ENCODE data around the gene LHX3.

LHX3 gene

DNA sequence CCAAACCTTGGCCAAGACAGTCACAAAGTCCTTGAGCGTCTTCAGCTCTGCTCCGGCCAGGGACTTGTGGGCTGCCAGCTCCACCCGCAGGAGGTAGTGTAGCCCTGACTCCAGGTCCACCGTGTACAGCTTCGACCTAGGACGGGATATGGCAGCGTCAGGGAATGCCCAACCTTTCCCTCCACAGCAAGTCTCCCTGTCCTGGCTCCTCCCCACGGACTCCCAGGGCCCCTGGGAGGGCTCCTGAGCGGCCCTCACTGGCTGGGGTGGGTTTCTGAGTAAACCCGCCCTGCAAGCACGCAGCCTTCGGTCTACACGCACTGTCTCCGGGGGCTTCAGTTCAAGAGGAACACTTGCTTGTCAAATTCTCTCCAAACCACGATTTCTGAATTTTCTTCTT is 13.7 kb upstream of the LHX3 start:
- no peak overlapping the region for H3K4me3 ChIP-seq (ENCODE audit: low read depth, low read length)
- DNase-seq (ENCODE audit: low read depth, low spot score) = no peak
- POLR2A ChIA-PET = no interaction called here
- CTCF ChIA-PET = interaction anchor here (1.3 to 4.8 kb wide), 3 partner anchors 8 to 48 kb away, joined by 7 to 66 read pairs (median 10); no protein-coding TSS in a partner anchor
- TF ChIP-seq, protein P1, sequence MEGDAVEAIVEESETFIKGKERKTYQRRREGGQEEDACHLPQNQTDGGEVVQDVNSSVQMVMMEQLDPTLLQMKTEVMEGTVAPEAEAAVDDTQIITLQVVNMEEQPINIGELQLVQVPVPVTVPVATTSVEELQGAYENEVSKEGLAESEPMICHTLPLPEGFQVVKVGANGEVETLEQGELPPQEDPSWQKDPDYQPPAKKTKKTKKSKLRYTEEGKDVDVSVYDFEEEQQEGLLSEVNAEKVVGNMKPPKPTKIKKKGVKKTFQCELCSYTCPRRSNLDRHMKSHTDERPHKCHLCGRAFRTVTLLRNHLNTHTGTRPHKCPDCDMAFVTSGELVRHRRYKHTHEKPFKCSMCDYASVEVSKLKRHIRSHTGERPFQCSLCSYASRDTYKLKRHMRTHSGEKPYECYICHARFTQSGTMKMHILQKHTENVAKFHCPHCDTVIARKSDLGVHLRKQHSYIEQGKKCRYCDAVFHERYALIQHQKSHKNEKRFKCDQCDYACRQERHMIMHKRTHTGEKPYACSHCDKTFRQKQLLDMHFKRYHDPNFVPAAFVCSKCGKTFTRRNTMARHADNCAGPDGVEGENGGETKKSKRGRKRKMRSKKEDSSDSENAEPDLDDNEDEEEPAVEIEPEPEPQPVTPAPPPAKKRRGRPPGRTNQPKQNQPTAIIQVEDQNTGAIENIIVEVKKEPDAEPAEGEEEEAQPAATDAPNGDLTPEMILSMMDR (IDR thresholded peaks at IDR 0.05; ENCODE audit: insufficient read depth, low read length, missing control alignments) = no peak

DNA sequence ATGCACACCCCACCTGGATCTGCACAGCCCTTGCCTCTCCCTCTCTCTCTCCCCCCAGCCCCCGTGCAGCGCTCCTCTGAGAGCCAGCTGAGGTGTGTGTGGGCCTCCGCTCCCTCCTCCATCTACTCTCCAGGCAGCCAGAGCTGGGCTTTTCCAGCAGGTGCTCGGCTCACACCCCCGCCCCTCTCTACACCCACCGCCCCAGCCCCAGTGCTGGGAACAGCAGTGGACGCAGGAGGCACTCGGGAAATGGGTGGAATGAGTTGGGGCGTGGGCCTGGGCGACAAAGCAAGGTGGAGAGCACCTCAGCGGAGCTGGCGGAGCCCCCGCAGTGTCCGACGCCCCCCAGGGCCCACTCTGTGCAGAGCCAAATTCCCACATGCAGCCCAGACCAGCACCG is 13.3 kb upstream of the LHX3 start:
- TF ChIP-seq, protein P1 (IDR thresholded peaks at IDR 0.05; ENCODE audit: insufficient read depth, low read length, missing control alignments) = no peak
- ChIA-PET POLR2A (no interaction called here), CTCF (interaction anchor here (1.2 to 4.8 kb wide), 4 partner anchors 9 to 94 kb away, joined by 4 to 66 read pairs (median 6); no protein-coding TSS in a partner anchor)
- DNase-seq (ENCODE audit: low read depth, low spot score) = no peak
- no peak overlapping the region for H3K4me3 ChIP-seq (ENCODE audit: low read depth, low read length)

DNA sequence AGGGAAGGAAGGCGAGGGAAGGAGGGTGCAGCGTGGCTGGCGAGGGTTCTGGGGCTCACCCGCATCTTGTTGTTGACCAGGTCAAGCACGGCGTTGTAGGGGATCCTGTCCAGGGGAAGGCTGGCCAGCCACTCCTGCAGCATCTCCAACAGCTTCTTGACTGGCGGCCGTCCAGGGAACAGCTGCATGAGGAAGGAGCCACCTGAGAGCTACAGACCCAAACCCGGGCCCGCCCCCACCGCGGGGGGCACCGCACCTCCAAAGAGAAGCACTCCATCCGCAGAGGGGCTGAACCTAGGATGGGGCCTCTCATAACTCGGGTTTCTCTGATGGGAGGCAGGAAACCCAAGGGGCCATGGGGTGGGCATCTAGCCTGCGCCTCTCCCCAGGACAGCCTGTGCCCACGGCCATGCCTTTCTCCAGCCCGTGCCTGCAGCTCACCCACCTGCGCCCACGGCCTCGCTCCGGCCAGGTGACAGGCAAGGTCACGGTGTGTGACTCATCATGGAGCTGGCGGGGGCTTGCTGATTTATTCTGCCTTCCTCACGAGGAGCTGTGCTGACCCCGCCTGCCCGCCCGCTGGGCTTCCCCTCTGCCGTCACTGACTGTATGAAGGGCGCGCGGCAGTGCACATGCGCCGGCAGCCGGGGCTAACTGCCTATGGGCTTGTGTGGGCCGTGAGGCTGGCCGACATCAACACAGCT is 11.8 kb upstream of the LHX3 start:
- DNase-seq (ENCODE audit: low read depth, low spot score) = no peak
- no peak overlapping the region for H3K4me3 ChIP-seq (ENCODE audit: low read depth, low read length)
- ChIA-PET POLR2A (no interaction called here), CTCF (interaction anchor here (0.6 to 4.8 kb wide), 7 partner anchors 10 to 236 kb away, joined by 3 to 66 read pairs (median 4); no protein-coding TSS in a partner anchor)
- TF ChIP-seq, protein P1 (IDR thresholded peaks at IDR 0.05; ENCODE audit: insufficient read depth, low read length, missing control alignments) = no peak

DNA sequence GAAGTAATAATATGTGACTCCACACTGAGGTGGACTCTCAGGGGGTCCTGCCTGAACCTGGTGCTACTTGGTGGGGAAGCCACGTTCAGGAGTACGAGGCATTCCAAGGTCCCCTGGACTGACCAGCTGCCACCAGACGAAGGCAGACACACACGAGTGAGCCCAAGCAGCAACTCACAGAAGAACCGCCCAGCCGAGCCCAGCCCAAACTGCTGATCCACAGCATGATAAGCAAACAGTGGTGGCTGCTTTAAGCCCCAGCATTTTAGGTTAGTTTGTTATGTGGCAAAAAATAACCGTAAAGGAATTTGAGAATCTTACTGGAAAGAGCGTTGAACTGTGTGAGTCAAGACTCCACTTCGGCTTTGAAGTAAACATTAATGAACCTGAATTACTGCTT is 8.8 kb upstream of the LHX3 start:
- ChIA-PET CTCF (interaction anchor here (2.4 to 4.8 kb wide), 2 partner anchors 10 to 13 kb away, joined by 8 to 66 read pairs; no protein-coding TSS in a partner anchor), POLR2A (no interaction called here)
- H3K4me3 ChIP-seq (ENCODE audit: low read depth, low read length) = no peak overlapping the region
- TF ChIP-seq, protein P1 (IDR thresholded peaks at IDR 0.05; ENCODE audit: insufficient read depth, low read length, missing control alignments) = no peak
- no peak for DNase-seq (ENCODE audit: low read depth, low spot score)

DNA sequence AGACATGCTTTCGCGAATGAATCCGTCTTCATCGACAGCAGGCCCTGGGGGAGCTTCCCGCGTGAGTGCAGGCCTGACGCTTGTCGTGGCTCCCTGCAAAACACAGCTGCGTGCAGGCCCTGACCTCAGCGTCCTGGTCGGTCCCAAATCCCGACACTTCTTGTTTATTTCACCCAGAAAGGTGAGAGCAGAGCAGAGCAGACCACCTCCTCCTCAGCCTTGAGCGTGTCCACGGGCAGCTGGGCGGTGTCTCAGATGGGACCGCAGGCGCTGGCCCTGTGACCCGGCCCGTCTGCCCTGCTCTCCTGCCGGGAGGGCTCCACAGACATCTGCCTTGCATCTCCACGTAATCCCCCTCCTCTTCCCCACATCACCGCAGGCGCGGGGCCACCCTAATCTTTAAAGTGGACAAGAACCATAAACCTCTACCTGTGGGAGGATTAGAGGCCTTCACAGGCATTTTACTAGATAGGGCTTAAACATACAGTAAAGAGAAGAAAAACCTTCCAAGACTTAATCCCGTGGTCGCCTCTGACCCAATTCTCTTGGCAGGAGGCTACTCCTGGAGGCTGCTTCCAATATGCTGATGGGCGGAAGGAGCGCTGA is 7.5 kb upstream of the LHX3 start:
- ChIA-PET POLR2A (no interaction called here), CTCF (interaction anchor here (1.7 to 1.8 kb wide), 2 partner anchors 11 to 12 kb away, joined by 4 read pairs; no protein-coding TSS in a partner anchor)
- TF ChIP-seq, protein P1 (IDR thresholded peaks at IDR 0.05; ENCODE audit: insufficient read depth, low read length, missing control alignments) = no peak
- no peak overlapping the region for H3K4me3 ChIP-seq (ENCODE audit: low read depth, low read length)
- no peak for DNase-seq (ENCODE audit: low read depth, low spot score)
